D721Med (cell line): ENCODE measurements around the gene GALNT2.

Experiments used
- DNase-seq: peaks from one replicate; pipeline ENCODE4 v3.0.0; 2011; ENCODE audit warnings: low spot score; ENCODE audit not compliant: insufficient read length
- FAIRE-seq: peaks from 2 replicates; lab custom pipeline; 2011; peaks lifted over from hg19 to GRCh38; lab: Jason Lieb, UNC
- CTCF ChIP-seq: IDR thresholded peaks from 2 replicates; pipeline ENCODE4 v1.5.1; 2012; ENCODE audit warnings: mild to moderate bottlenecking, control low read depth; ENCODE audit not compliant: insufficient read depth; ENCODE audit errors: missing control alignments

The GALNT2 gene

GRCh38 chr1:230074762-230075161 lies 7.7 kb downstream of the GALNT2 start:
- DNase-seq, result no peak
- no peak for FAIRE-seq
- no peak for TF ChIP-seq CTCF

DNA sequence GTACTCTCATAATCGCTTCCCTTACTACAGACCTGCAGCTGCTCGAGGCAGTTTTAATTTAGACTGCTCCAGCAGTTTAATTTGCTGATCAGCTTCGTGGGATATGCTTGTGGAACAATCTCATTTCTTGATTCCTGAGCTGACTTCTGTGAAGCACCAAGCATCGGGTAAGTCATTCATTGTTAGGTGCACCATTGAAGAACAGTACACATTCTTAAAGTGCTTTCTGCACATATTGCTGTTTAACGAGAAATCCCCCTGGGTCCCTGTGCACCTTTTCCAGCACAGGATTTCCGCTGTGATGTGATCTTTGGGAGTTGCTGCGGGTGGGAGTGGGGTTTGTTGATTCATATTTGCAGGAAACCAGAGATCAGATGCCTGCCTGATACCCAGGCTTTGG lies 9.1 kb downstream of the GALNT2 start:
- FAIRE-seq (no peak), DNase-seq (no peak)
- no peak for TF ChIP-seq CTCF

DNA sequence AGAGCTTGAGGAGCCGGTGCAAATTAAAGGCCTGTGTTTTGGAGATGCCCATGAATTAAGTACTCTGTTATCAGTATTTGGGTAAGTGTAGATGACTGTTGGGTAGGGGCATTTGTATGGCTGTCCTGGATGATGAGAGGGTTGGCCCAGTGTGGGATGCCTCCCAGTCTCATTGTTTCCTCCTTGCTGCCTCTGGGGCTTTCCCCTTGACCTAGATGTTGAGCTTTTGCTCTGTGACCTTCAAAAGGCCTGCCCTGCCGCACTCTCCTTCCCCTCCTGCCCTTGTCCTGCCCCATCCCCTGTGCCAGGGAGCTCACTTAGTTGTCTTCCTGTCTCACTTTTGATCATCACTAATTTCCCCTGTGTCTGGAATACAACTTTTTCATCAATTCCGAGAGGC lies 10.0 kb downstream of the GALNT2 start:
- FAIRE-seq (no peak), DNase-seq (no peak)
- no peak for TF ChIP-seq CTCF

DNA sequence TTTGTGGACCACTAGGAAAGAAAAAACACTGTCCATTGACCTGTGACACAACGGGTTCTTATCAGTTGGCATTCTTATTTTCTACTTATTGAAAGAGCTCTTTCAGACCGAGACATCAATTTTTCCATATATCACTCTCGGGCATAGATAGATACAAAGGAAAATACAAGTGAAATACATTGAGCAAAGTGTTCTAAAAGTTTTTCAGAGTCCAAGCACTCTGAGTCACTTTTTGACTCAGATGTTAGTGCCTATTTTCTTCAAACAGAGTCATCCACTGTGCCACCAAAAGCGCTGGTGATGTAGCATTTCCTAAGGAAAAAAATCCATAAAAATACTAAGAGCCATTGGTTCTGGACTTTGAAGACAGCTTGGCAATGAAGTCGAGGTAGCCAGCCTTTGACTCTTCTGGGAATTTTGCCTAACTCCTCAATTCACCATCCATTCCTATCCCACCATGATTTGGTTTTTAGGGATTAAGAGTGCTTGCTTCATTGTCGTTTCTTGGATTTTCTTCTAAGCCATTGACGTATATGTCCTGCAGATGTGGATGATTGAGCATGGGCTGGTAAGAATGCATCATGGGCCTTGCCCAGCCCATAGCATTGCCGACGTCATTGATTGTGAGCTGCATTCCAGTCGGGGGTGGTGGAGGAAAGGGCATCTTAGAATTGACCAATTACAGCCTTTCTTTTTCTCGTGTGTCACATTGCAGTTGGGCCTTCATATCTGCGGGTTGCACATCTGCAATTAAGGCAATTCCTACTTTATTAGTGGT lies 10.6 kb downstream of the GALNT2 start:
- no peak for TF ChIP-seq CTCF
- FAIRE-seq, result no peak
- DNase-seq, result no peak

DNA sequence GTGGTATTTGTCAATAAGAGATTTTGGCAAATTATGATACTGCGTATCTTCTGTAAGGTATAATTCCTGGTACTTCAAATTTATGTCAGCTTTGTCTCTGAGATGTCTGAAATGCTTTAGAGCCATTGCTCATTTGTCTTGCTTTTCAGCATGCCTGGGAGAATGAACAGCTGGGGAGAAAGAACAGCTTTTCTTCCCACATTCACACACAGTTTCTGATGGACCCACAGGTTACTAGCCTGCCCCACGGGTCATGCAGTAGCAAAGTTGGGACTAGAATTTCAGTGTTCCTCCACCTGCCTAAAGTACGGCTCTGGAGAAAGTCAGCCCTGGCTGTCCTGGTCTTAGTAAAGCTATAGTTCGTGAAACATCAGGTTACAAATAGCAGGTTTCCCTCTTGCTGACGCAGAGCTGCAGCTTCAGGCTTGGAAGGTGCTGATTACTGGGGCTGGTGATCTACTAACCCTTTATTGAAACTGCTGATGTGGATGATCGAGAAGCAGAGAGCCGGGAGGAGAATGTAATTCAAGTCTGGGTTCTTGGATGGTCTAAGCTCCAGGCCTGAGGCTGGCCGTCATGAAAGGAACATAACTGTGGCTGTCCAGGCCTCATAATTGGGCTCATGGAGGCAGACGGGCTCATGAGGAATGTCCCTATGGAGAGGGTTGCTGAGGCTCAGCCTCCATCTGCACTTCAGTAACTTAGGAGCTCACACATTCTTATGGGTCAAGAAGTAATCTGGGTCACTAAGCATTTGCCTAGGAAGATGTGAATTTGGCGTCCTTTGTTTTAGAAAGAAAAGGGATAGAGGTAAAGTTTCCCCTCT lies 12.4 kb downstream of the GALNT2 start:
- FAIRE-seq, result no peak

DNA sequence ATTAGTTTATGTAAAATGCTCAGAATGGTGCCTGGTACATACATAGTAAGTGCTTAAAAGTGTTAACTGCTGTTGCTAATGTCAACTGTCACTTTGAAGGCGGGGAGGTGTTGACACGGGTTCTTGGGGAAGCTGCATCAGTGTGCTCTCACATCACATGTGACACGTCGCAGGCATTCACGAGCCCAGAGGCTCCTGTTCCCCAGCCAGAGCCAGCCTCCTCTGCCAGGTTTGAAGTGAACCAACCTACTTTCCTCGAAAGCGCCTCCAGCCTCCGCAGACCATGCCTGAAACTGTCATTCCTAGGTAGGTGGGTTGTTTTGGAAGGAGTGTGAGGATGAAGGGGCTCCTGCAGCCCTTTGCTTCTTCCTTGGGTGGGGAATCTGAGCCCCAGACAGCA lies 13.8 kb downstream of the GALNT2 start:
- no peak for DNase-seq
- no peak for FAIRE-seq
- no peak for TF ChIP-seq CTCF

More for the DNA sequence above, 12.4 kb downstream of the GALNT2 start:
- no peak for TF ChIP-seq CTCF
- DNase-seq, result no peak
